ENCODE data around the gene TLE5.
"Not testable (repeated sequence)": the region's sequence is repeated elsewhere in the genome, so short reads cannot be mapped to it uniquely, and the experiment has no call there.

Gene TLE5

GRCh38 chr19:3041327-3041726, 21.0 kb downstream of the TLE5 start:
- no peak for DNase-seq

GRCh38 chr19:3039641-3040077, 22.6 kb downstream of the TLE5 start:
- DNase-seq, result no peak

GRCh38 chr19:3039125-3039524, 23.2 kb downstream of the TLE5 start:
- DNase-seq, result no peak

DNA sequence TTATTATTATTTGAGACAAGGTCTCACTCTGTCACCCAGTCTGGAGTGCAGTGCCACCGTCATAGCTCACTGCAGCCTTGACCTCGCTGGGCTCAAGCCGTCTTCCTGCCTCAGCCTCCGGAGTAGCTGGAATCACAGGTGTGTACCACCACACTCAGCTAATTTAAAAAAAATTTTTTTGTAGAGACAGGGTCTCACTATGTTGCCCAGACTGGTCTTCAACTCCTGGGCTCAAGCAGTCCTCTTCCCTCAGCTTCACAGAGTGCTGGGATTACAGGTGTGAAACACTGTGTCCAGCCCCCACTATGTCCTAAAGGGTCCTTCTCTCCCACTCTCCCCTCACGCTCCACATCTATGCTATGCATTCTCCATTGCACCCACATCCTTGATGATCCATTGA, 24.1 kb downstream of the TLE5 start:
- no peak for DNase-seq

DNA sequence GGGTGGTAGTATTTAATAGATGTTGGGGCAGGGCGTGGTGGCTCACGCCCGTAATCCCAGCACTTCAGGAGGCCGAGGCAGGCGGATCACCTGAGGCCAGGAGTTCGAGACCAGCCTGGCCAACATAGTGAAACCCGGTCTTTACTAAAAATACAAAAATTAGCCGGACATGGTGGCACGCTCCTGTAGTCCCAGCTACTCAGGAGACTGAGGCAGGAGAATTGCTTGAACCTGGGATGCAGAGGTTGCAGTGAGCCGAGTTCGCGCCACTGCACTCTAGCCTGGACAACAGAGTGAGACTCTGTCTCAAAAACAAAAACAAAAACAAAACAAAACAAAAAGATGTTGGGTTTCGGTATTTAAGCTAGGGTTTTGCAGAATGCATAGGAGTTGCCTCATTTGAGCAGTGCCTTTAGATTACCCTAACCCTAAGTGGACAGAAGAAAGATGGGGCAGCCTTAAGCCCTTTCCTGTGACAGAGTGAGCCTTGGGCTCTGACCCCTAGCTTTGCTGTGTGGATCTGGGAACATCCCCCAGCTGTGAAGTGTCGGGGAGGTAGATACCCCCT, 25.2 kb downstream of the TLE5 start:
- not testable (repeated sequence) for DNase-seq

DNA sequence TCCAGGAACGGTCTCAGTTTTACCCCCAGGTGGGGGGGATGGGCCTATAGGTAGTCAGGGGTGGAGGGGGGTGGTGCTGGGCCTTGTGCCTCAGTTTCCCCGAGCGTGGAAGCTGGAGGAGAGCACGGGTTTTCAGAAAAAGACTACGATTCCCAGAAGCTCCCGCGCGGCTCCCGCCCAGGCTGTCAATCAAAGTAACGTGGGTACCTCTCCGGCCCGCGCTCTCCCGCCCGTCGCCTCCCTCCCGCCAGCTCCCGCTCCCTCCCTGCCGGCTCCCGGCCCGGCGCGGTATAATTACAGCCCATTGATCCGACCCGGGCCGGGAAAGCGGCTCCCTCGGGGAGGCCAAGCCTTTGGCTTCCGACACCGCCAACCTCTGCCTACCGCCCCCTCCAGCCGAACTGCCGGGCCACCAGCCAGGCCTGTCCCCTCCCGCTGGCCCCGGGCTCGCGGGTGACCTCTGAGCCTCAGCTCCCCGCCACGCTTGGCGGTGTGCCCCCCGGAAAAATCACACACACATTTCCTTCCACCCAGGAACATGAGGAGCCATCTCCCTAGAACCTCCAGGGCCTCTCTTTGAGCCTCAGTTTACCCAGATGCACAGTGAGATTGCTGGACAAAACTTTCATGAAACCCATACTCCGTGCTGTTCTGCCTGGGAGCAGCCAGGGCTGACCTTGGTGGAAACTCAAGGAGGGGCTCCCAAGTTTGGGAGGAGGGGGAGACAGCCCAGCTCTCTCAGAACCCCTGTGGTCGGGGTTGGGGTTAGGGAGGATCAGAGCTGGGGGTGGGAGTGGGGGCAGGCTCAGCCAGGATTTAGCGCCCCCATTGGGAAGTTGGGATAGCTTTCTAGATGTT, 25.9 kb downstream of the TLE5 start:
- DNase-seq, result peak; percentile 86

GRCh38 chr19:3035542-3036118, 26.7 kb downstream of the TLE5 start:
- DNase-seq, result peak; percentile 98

DNA sequence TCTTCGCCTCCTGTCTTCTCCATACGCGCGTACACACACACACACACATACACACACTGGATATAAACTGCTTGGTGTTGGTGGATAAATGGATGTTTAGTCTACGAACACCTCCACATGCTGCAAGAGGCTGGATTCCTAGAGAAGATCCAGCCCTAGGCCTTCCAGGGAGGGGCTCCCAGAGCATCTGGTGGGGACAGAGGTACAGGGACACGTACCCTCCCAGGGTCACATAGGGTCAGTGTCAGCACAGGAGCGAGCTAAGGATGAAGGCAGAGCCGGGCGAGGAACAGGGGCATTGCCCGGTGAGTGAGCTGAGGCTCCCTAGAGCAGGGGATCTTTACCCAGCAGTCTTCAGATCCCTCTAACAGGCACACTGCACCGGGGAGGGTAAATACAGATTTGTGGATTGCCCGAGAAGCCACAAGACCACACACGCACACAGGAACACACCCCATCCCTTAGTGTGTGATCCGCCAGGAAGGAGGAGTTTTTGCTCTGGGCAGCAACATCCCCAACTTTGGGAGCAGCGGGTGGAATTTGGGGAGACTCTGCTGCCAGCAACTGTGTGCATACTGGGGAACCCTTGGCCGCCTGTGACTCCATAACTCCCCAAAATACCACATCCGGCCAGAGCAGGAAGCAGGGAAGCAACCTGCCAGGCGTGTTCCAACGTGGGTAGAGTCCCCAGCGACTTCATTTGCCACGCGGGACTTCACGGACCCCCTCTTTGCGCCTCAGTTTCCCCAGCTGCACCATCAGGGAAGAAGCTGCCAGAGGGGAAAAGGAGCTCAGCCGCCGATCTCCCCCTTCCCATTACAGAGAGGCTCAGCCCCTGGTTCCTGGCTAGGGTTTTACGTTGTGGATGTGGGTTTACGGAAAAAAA, 27.4 kb downstream of the TLE5 start:
- DNase-seq, result peak; percentile 66

GRCh38 chr19:3034406-3034655, 28.0 kb downstream of the TLE5 start:
- peak; percentile 35 for DNase-seq

GRCh38 chr19:3033595-3034405, 28.5 kb downstream of the TLE5 start:
- DNase-seq, result no peak

DNA sequence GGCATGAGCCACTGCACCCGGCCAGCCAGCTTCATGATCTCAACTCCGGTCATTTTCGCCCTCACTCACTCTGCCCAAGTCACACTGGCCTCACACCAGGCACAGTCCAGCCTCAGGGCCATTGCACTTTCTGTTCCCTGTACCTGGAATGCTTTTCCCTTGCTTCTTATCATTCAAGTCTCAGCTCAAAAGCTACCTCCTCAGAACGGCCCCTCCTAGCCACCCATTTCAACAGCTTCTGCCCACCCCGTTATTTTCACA, 30.8 kb downstream of the TLE5 start:
- no peak for DNase-seq

GRCh38 chr19:3029065-3029923, 33.0 kb downstream of the TLE5 start, which contains the start of gene TLE2:
TLE2 (minus strand) TSS chr19:3029280; CDS start chr19:3028904, 376 bp downstream.
- no peak for DNase-seq

DNA sequence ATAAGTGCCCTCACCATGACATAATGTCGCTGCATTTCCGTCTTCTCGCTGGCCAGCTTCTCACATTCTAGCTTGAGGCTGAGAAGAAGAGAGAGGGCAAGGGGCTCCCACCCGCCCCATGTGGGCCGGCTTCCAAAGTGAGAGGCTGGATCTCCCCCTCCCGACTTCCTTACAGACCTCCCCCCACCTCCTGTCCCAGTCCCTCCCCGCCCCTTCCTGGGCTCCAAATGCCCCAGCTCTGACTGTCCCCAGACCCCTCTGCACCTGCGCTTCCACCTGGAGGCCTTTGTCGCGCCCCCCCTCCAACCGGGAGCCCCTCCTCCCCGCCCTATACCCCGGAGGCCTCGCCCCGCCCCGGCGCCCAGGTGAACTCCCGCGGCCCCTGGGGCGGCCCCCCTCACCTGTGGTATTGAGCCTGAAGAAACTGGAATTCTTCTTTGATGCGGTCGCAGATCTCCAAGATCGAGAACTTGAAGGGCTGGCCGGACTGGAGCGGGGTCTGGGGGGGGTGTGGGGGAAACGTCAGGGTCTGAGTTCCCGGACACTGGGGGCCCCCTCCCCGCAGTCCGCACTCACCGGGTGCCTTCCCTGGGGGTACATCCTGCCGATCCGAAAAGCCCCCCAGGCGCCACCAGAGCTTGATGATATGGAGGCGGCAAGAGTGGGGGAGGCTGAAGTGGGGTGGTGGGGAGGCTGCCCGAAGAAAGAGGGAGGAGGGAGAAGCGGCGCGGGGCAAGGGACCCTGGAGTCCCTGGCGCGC, 33.8 kb downstream of the TLE5 start:
- no peak for DNase-seq

DNA sequence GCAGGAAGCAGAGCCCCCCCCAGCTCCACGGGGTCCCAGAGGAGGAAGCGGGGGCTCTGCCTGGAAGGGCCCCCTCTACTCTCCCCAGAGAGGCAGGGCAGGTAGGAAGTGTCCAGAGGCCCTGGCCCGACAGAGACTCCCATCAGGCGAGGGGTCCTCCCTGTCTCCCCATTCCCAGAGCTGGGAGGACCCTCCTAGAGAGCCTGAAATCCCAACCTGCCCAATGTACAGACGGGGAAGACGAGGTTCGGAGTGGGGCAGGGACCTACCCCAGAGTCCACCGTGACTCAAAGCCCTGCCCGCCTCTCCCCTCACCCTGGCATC, 34.4 kb downstream of the TLE5 start:
- no peak for DNase-seq

- no peak for DNase-seq
Measured at GRCh38 chr19:3027292-3027691, 35.0 kb downstream of the TLE5 start.

DNA sequence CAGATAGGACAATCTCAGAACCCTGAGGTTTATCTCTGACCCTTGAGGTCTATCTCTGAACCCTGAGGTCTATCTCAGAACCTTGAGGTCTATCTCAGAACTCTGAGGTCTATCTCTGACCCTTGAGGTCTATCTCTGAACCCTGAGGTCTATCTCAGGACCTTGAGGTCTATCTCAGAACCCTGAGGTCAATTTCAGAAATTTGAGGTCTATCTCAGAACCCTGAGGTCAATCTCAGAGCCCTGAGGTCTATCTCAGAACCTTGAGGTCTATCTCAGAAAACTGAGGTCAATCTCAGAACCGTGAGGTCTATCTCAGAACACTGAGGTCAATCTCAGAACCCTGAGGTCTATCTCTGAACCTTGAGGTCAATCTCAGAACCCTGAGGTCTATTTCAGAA, 35.5 kb downstream of the TLE5 start:
- no peak for DNase-seq

DNA sequence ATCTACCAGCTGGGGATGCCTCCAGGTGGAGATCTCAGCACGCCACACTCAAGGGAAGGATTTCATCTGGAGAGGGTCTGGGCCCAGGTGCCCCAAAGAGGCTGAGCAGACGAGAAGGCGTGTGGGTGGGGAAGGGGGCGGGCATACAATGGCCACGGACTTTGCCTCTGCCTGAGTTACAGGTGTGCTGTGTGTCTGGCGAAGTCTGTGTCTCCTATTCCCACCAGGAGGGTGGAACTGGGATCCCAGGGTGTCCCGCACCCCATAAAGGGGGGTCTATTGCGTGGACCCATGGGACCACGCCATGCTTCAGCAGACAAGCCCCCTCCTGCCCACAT, 36.8 kb downstream of the TLE5 start:
- DNase-seq, result no peak

DNA sequence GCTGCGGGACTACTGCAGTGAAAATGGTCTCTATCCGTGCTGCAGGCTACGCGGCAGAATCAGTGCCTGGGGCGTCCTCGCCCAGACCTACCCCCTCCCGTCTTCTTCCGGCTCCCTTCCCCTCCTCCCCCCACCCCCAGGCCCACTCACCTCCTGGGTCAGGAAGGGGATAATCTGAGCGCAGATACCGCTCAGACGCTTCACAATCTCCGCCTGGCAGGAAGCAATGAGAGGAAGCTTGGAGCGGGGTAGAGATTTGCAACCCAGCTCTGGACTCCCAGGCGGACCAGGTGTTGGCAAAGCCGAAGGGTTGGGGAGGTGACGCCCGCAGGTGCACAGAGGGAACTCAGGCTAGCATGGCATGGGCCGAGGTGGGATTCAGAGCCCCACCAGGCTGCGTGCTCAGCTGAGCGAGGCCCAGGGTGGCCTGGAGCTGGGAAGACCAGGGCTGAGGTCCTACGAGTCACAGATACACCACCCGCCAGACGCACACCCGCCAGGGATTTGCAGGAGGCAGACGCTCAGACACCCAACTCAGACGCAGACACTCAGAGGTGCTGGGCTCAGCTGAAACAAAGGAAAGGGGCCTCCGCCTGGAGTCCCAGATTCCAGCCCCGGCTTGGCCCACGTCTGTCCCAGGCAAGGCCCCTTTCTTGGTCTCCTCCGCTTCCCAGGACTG, 37.3 kb downstream of the TLE5 start:
- DNase-seq, result no peak

DNA sequence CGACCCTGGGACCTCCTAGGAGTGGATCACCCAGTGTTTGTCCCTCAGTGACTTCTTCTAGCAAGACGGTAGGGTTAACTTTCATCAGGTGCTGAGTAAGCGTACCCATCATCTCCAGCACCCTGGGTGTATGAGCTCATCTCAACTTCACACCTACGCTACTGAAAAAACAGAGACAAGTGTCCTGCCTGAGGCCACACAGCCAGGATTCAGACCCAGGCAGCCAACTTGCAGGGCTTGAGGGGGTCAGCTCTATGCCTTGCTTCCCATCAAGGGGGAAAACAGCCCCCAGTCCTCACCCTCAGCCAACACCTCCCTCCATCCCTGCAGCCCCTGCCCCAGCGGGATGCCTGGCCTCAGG, 37.8 kb downstream of the TLE5 start:
- no peak for DNase-seq

DNA sequence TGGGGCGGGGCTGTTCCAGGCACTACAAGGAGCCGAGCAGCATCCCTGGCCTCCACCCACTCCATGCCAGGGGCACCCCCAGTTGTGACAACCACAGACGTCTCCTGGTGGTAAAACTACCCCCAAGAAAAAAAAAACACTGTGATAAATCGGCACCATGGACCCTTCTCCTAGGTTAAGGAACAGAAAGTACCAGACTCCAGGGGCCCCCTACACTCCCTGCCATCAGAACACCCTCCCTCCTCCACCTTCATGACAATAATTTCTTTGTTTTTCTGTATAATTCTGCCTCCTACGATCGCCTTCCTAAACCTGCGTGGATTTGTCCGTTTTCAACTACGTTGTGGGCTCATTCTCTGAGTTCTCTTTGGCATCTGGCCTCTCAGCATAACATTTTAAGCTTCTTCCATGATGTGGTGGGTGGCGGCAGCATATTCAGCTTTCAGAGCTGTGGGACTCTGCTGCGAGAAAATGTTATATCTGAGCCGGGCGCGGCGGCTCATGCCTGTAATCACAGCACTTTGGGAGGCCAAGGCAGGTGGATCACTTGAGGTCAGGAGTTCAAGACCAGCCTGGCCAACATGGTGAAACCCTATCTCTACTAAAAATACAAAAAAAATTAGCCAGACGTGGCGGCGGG, 41.9 kb downstream of the TLE5 start:
- DNase-seq, result no peak

Measured in NCI-H226 (cell line).